Osteoblast (primary cell): Measurements from ENCODE around the gene NFIA. TPM values are rescaled to one million over a fixed set of nuclear protein-coding genes. Genes with fewer than 3 reads are reported as not detected.
"Not testable (repeated sequence)": the region's sequence is repeated elsewhere in the genome, so short reads cannot be mapped to it uniquely, and the experiment has no call there.

Experiments used
- DNase-seq: peaks from one replicate; pipeline ENCODE4 v3.0.0; 2011; ENCODE audit warnings: low spot score, mixed read lengths; ENCODE audit not compliant: insufficient read length; ENCODE audit errors: missing footprints
- H2AFZ ChIP-seq: 2 replicates; pipeline ENCODE4 v1.6.0; 2011; ENCODE audit warnings: mild to moderate bottlenecking, low read length
- H3K27ac ChIP-seq: 2 replicates; pipeline ENCODE4 v1.5.1; 2011; ENCODE audit warnings: mild to moderate bottlenecking, low read depth, low read length, moderate library complexity
- H3K27me3 ChIP-seq: 2 replicates; pipeline ENCODE4 v1.6.0; 2012; ENCODE audit warnings: mild to moderate bottlenecking, control low read depth, inconsistent platforms, low read length, moderate library complexity; ENCODE audit not compliant: insufficient read depth
- H3K36me3 ChIP-seq: 2 replicates; pipeline ENCODE4 v1.5.1; 2011; ENCODE audit warnings: mild to moderate bottlenecking, low read length, control low read depth, moderate library complexity; ENCODE audit not compliant: insufficient read depth
- H3K4me1 ChIP-seq: 2 replicates; pipeline ENCODE4 v1.5.1; 2011; ENCODE audit warnings: mild to moderate bottlenecking, low read length, control low read depth, moderate library complexity; ENCODE audit not compliant: insufficient read depth
- H3K4me2 ChIP-seq: 2 replicates; pipeline ENCODE4 v1.6.0; 2011; ENCODE audit warnings: mild to moderate bottlenecking, low read length; ENCODE audit not compliant: insufficient read depth
- H3K4me3 ChIP-seq: fragments of 200-600 bp; sonication (generic); 3 replicates; pipeline ENCODE4 v1.5.1; 2012; ENCODE audit warnings: mild to moderate bottlenecking, low read length, inconsistent platforms; ENCODE audit not compliant: insufficient read depth
- H3K79me2 ChIP-seq: 2 replicates; pipeline ENCODE4 v1.6.0; 2012; ENCODE audit warnings: mild to moderate bottlenecking, low read length, control low read depth, inconsistent platforms; ENCODE audit not compliant: insufficient read depth
- H3K9me3 ChIP-seq: 2 replicates; pipeline ENCODE4 v1.5.1; 2011; ENCODE audit warnings: low read depth, low read length, control low read depth
- H4K20me1 ChIP-seq: 2 replicates; pipeline ENCODE4 v1.6.0; 2012; ENCODE audit warnings: mild to moderate bottlenecking, low read length, control low read depth; ENCODE audit not compliant: insufficient read depth
- total RNA-seq: library from RNA; depleted of rRNA; stranded (reverse); fragments of >200 nt; gene quantifications from 2 replicates; pipeline ENCODE4 v1.2.3, GENCODE V29; 2012
- TF ChIP-seq, protein P1 (sequence below): IDR thresholded peaks from 2 replicates; pipeline ENCODE4 v1.5.1; 2011; ENCODE audit warnings: mild to moderate bottlenecking, low read depth, low read length, moderate library complexity; ENCODE audit errors: extremely low read depth

The NFIA gene
- total RNA-seq, 1 donor, result 7.2 TPM

- DNase-seq, result no peak
- Histone ChIP-seq H2AFZ (no peak overlapping the region), H3K4me1 (peaks cover 4% of the 10 kb centered on the region), H3K9me3 (no peaks in the 10 kb centered on the region), H3K27me3 (peaks cover 28% of the 10 kb centered on the region), H3K79me2 (no peaks in the 10 kb centered on the region), H3K36me3 (no peaks in the 10 kb centered on the region), H3K27ac (no peak overlapping the region), H3K4me3 (no peak overlapping the region), H3K4me2 (peak overlapping the region; percentile 71), H4K20me1 (no peaks in the 10 kb centered on the region)
- TF ChIP-seq, protein P1, sequence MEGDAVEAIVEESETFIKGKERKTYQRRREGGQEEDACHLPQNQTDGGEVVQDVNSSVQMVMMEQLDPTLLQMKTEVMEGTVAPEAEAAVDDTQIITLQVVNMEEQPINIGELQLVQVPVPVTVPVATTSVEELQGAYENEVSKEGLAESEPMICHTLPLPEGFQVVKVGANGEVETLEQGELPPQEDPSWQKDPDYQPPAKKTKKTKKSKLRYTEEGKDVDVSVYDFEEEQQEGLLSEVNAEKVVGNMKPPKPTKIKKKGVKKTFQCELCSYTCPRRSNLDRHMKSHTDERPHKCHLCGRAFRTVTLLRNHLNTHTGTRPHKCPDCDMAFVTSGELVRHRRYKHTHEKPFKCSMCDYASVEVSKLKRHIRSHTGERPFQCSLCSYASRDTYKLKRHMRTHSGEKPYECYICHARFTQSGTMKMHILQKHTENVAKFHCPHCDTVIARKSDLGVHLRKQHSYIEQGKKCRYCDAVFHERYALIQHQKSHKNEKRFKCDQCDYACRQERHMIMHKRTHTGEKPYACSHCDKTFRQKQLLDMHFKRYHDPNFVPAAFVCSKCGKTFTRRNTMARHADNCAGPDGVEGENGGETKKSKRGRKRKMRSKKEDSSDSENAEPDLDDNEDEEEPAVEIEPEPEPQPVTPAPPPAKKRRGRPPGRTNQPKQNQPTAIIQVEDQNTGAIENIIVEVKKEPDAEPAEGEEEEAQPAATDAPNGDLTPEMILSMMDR, result no peak
Measured at GRCh38 chr1:61056196-61056572, 26.2 kb upstream of the NFIA start.

GRCh38 chr1:61056573-61057439 lies 25.6 kb upstream of the NFIA start:
- Histone ChIP-seq H4K20me1 (no peaks in the 10 kb centered on the region), H3K27me3 (peaks cover 22% of the 10 kb centered on the region), H3K36me3 (no peaks in the 10 kb centered on the region), H3K79me2 (no peaks in the 10 kb centered on the region), H3K4me1 (peaks cover 4% of the 10 kb centered on the region), H2AFZ (peak overlapping the region; percentile 78), H3K4me3 (peak overlapping the region; percentile 77), H3K27ac (no peak overlapping the region), H3K9me3 (no peaks in the 10 kb centered on the region), H3K4me2 (peak overlapping the region; percentile 71)
- TF ChIP-seq, protein P1, result no peak
- DNase-seq, result peak; percentile 79

DNA sequence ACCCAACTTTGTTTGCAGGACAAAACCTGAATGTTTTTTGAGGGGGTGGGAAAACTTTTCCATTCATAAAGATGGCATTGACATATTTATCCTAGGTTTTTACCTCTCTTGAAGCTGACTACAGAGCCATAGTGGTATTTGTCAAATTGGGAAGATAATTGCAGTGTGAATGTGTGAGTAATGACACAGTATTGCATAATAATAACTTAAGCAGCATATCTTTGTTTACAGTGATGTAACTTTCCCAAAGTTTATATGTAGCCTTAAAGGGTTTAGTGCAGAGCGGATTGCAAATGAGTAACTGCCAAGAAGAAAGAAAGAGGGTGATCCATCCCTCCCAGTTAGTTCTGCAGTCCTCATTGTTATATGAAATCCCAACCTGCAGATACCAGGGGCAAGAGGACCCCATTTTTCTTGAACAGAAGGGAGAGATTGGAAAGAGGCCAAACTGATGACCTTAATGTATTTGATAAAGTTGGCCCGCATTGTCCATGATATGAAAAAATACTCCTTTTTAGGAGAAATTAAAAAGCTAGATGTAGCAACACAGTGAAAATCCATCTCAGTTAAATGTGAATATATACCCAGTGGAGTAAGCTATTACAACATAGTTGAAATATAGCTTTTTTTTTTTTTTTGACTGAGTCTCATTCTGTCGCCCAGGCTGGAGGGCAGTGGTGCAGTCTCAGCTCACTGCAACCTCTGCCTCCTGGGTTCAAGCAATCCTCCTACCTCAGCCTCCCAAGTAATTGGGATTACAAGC lies 23.7 kb upstream of the NFIA start:
- TF ChIP-seq, protein P1, result no peak
- no peak overlapping the region for H3K4me3 ChIP-seq
- H4K20me1 ChIP-seq, result no peaks in the 10 kb centered on the region
- no peak overlapping the region for H3K27ac ChIP-seq
- no peaks in the 10 kb centered on the region for H3K9me3 ChIP-seq
- no peak overlapping the region for H3K4me2 ChIP-seq
- no peak overlapping the region for H2AFZ ChIP-seq
- peaks cover 4% of the 10 kb centered on the region for H3K4me1 ChIP-seq
- no peaks in the 10 kb centered on the region for H3K36me3 ChIP-seq
- peaks cover 3% of the 10 kb centered on the region for H3K27me3 ChIP-seq
- DNase-seq, result peak; percentile 44
- no peaks in the 10 kb centered on the region for H3K79me2 ChIP-seq

DNA sequence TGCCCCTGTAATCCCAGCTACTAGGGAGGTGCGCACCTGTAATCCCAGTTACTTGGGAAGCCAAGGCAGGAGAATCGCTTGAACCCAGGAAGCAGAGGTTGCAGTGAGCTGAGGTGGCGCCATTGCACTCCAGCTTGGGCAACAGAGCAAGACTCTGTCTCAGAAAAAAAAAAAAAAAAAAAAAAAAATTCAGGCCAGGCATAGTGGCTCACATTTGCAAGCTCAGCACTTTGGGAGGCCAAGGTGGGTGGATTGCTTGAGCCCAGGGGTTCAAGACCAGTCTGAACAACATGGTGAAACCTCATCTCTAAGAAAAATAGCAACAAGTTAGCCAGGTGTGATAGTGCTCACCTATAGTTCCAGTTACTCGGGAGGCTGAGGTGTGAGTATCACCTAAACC lies 20.8 kb upstream of the NFIA start:
- H3K4me3 ChIP-seq, H3K27me3 ChIP-seq, H4K20me1 ChIP-seq, H3K4me1 ChIP-seq, H3K79me2 ChIP-seq, H3K27ac ChIP-seq, H2AFZ ChIP-seq, H3K4me2 ChIP-seq, H3K9me3 ChIP-seq, H3K36me3 ChIP-seq, DNase-seq: not testable (repeated sequence)
